DOHH2 (cell line): ENCODE data around the gene TTC28.

Source experiments
- EZH2phosphoT487 ChIP-seq: fragments of 200-600 bp; sonication (generic); IDR thresholded peaks from 2 replicates; pipeline ENCODE4 v1.6.1; 2017; ENCODE audit warnings: borderline replicate concordance, mild to moderate bottlenecking, antibody characterized with exemption, low read length, moderate library complexity, mixed read lengths
- TF ChIP-seq, protein P1 (sequence below): fragments of 200-600 bp; sonication (generic); IDR thresholded peaks from one replicate; pipeline ENCODE4 v1.5.1; 2014; ENCODE audit warnings: antibody characterized with exemption, mild to moderate bottlenecking, low read depth, low read length; ENCODE audit not compliant: poor library complexity, severe bottlenecking

DNA sequence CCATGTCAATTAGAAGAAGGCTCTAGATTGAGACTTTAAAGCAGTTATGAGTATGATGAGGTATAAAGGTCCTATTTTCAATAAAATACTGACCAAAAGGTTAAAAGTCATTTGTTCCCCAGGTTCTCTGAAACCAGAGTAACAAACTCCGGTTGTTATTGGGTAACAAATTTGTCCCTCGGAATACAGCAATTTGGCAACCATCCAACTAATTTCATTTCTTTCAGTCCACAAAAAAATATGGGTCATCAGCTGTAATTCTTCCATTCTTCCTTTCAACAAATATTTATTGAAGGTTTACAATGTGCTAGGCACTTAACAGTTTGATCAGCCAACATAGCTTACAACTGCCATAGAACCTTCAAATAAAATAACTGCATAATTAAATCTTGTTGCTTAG is 79.9 kb downstream of the TTC28 start:
- TF ChIP-seq, protein P1, sequence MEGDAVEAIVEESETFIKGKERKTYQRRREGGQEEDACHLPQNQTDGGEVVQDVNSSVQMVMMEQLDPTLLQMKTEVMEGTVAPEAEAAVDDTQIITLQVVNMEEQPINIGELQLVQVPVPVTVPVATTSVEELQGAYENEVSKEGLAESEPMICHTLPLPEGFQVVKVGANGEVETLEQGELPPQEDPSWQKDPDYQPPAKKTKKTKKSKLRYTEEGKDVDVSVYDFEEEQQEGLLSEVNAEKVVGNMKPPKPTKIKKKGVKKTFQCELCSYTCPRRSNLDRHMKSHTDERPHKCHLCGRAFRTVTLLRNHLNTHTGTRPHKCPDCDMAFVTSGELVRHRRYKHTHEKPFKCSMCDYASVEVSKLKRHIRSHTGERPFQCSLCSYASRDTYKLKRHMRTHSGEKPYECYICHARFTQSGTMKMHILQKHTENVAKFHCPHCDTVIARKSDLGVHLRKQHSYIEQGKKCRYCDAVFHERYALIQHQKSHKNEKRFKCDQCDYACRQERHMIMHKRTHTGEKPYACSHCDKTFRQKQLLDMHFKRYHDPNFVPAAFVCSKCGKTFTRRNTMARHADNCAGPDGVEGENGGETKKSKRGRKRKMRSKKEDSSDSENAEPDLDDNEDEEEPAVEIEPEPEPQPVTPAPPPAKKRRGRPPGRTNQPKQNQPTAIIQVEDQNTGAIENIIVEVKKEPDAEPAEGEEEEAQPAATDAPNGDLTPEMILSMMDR, result no peak
- TF ChIP-seq EZH2phosphoT487, result no peak
